Neuron (in vitro differentiated cells): ENCODE results near the gene EIF4E1B.

Experiments used
- H2AFZ ChIP-seq: one replicate; pipeline ENCODE4 v1.6.1; 2013; ENCODE audit warnings: low read depth, mild to moderate bottlenecking, inconsistent platforms, low read length, moderate library complexity
- H3K27me3 ChIP-seq: one replicate; pipeline ENCODE4 v1.6.1; 2013; ENCODE audit warnings: low read length; ENCODE audit not compliant: insufficient read depth
- H3K36me3 ChIP-seq: one replicate; pipeline ENCODE4 v1.6.1; 2013; ENCODE audit warnings: low read length; ENCODE audit not compliant: insufficient read depth
- H3K4me1 ChIP-seq: one replicate; pipeline ENCODE4 v1.6.1; 2013; ENCODE audit warnings: low read length; ENCODE audit not compliant: insufficient read depth
- H3K4me3 ChIP-seq: 2 replicates; pipeline ENCODE4 v1.5.1; 2013; ENCODE audit warnings: mild to moderate bottlenecking, low read length, moderate library complexity
- H3K9me3 ChIP-seq: one replicate; pipeline ENCODE4 v1.6.1; 2013; ENCODE audit warnings: low read length

EIF4E1B gene

GRCh38 chr5:176625512-176625911, 5.0 kb upstream of the EIF4E1B start:
- Histone ChIP-seq H3K4me1 (peaks cover 12% of the 10 kb centered on the region), H3K9me3 (no peaks in the 10 kb centered on the region), H3K4me3 (no peak overlapping the region), H3K36me3 (no peaks in the 10 kb centered on the region), H3K27me3 (peaks cover 85% of the 10 kb centered on the region), H2AFZ (no peak overlapping the region)

- no peak overlapping the region for H2AFZ ChIP-seq
- H3K27me3 ChIP-seq, result peaks cover 85% of the 10 kb centered on the region
- H3K36me3 ChIP-seq, result no peaks in the 10 kb centered on the region
- no peaks in the 10 kb centered on the region for H3K9me3 ChIP-seq
- no peak overlapping the region for H3K4me3 ChIP-seq
- H3K4me1 ChIP-seq, result peaks cover 19% of the 10 kb centered on the region
These were observed 4.3 kb upstream of the EIF4E1B start for GRCh38 chr5:176625966-176626875.

- Histone ChIP-seq H2AFZ (no peak overlapping the region), H3K4me3 (no peak overlapping the region), H3K27me3 (peaks cover 84% of the 10 kb centered on the region), H3K9me3 (no peaks in the 10 kb centered on the region), H3K36me3 (no peaks in the 10 kb centered on the region), H3K4me1 (peaks cover 19% of the 10 kb centered on the region)
These were observed 3.6 kb upstream of the EIF4E1B start for GRCh38 chr5:176626876-176627236.

- Histone ChIP-seq H3K4me1 (peaks cover 19% of the 10 kb centered on the region), H3K4me3 (no peak overlapping the region), H3K27me3 (peaks cover 83% of the 10 kb centered on the region), H3K9me3 (no peaks in the 10 kb centered on the region), H3K36me3 (no peaks in the 10 kb centered on the region), H2AFZ (no peak overlapping the region)
These were observed 2.9 kb upstream of the EIF4E1B start for GRCh38 chr5:176627582-176627981.

GRCh38 chr5:176628406-176629228, 1.9 kb upstream of the EIF4E1B start:
- H3K27me3 ChIP-seq, result peaks cover 85% of the 10 kb centered on the region
- H2AFZ ChIP-seq, result no peak overlapping the region

GRCh38 chr5:176629317-176629852, 1.1 kb upstream of the EIF4E1B start:
- H2AFZ ChIP-seq, result no peak overlapping the region
- peaks cover 19% of the 10 kb centered on the region for H3K4me1 ChIP-seq
- no peaks in the 10 kb centered on the region for H3K9me3 ChIP-seq
- H3K36me3 ChIP-seq, result no peaks in the 10 kb centered on the region
- peaks cover 83% of the 10 kb centered on the region for H3K27me3 ChIP-seq
- no peak overlapping the region for H3K4me3 ChIP-seq

More at GRCh38 chr5:176628406-176629228, 1.9 kb upstream of the EIF4E1B start:
- H3K4me3 ChIP-seq, result no peak overlapping the region
- H3K36me3 ChIP-seq, result no peaks in the 10 kb centered on the region
- H3K9me3 ChIP-seq, result no peaks in the 10 kb centered on the region
- peaks cover 19% of the 10 kb centered on the region for H3K4me1 ChIP-seq

GRCh38 chr5:176630681-176631222, 277 bp downstream of the EIF4E1B start:
- H3K4me3 ChIP-seq, result peak overlapping the region; percentile 31
- peaks cover 18% of the 10 kb centered on the region for H3K4me1 ChIP-seq
- H2AFZ ChIP-seq, result peak overlapping the region; percentile 41
- peaks cover 78% of the 10 kb centered on the region for H3K27me3 ChIP-seq
- no peaks in the 10 kb centered on the region for H3K36me3 ChIP-seq
- no peaks in the 10 kb centered on the region for H3K9me3 ChIP-seq

- Histone ChIP-seq H3K27me3 (peaks cover 74% of the 10 kb centered on the region), H3K9me3 (no peaks in the 10 kb centered on the region), H3K36me3 (no peaks in the 10 kb centered on the region), H3K4me3 (no peak overlapping the region), H2AFZ (no peak overlapping the region), H3K4me1 (peaks cover 15% of the 10 kb centered on the region)
These were observed 1.1 kb downstream of the EIF4E1B start for GRCh38 chr5:176631383-176632200.

- Histone ChIP-seq H3K9me3 (no peaks in the 10 kb centered on the region), H3K27me3 (peaks cover 69% of the 10 kb centered on the region), H2AFZ (no peak overlapping the region), H3K4me3 (no peak overlapping the region), H3K36me3 (no peaks in the 10 kb centered on the region), H3K4me1 (peaks cover 15% of the 10 kb centered on the region)
These were observed 2.3 kb downstream of the EIF4E1B start for GRCh38 chr5:176632745-176633144.

GRCh38 chr5:176633598-176633997, 3.1 kb downstream of the EIF4E1B start:
- peaks cover 69% of the 10 kb centered on the region for H3K27me3 ChIP-seq
- H3K4me3 ChIP-seq, result no peak overlapping the region
- H3K4me1 ChIP-seq, result peaks cover 15% of the 10 kb centered on the region
- H2AFZ ChIP-seq, result no peak overlapping the region
- no peaks in the 10 kb centered on the region for H3K36me3 ChIP-seq
- H3K9me3 ChIP-seq, result no peaks in the 10 kb centered on the region

- Histone ChIP-seq H2AFZ (no peak overlapping the region), H3K36me3 (no peaks in the 10 kb centered on the region), H3K9me3 (no peaks in the 10 kb centered on the region), H3K27me3 (peaks cover 59% of the 10 kb centered on the region), H3K4me1 (no peaks in the 10 kb centered on the region), H3K4me3 (no peak overlapping the region)
These were observed 6.0 kb downstream of the EIF4E1B start for GRCh38 chr5:176636426-176636825.

GRCh38 chr5:176637556-176637955, 7.1 kb downstream of the EIF4E1B start:
- H3K4me3 ChIP-seq, result no peak overlapping the region
- no peaks in the 10 kb centered on the region for H3K9me3 ChIP-seq
- no peaks in the 10 kb centered on the region for H3K36me3 ChIP-seq
- no peaks in the 10 kb centered on the region for H3K4me1 ChIP-seq
- H3K27me3 ChIP-seq, result peaks cover 62% of the 10 kb centered on the region
- H2AFZ ChIP-seq, result no peak overlapping the region
